ENCODE measurements around the gene RAD23B.
"Not testable (repeated sequence)": the region's sequence is repeated elsewhere in the genome, so short reads cannot be mapped to it uniquely, and the experiment has no call there.

Gene RAD23B

GRCh38 chr9:107295995-107296394 is 12.9 kb downstream of the RAD23B start:
- no peak for DNase-seq (ENCODE audit: extremely low read depth, insufficient read length)
- Histone ChIP-seq H3K27me3 (replicated peaks; ENCODE audit: control insufficient read depth, insufficient read depth, low read length) (no peaks in the 10 kb centered on the region), H3K4me3 (replicated peaks; ENCODE audit: low read depth, low read length) (no peak overlapping the region), H3K36me3 (ENCODE audit: control insufficient read depth, insufficient read depth, low read length) (no peaks in the 10 kb centered on the region)
- no peak for TF ChIP-seq CTCF (IDR thresholded peaks at IDR 0.05; ENCODE audit: insufficient read depth, low read length, poor library complexity, severe bottlenecking)

GRCh38 chr9:107296592-107296991 is 13.5 kb downstream of the RAD23B start:
- not testable (repeated sequence) for H3K36me3 ChIP-seq (ENCODE audit: control insufficient read depth, insufficient read depth, low read length); DNase-seq (ENCODE audit: extremely low read depth, insufficient read length); H3K4me3 ChIP-seq (replicated peaks; ENCODE audit: low read depth, low read length); H3K27me3 ChIP-seq (replicated peaks; ENCODE audit: control insufficient read depth, insufficient read depth, low read length)

GRCh38 chr9:107299437-107299836 is 16.4 kb downstream of the RAD23B start:
- no peak for DNase-seq (ENCODE audit: extremely low read depth, insufficient read length)
- Histone ChIP-seq H3K4me3 (replicated peaks; ENCODE audit: low read depth, low read length) (no peak overlapping the region), H3K36me3 (ENCODE audit: control insufficient read depth, insufficient read depth, low read length) (no peaks in the 10 kb centered on the region), H3K27me3 (replicated peaks; ENCODE audit: control insufficient read depth, insufficient read depth, low read length) (no peaks in the 10 kb centered on the region)
- TF ChIP-seq CTCF (IDR thresholded peaks at IDR 0.05; ENCODE audit: insufficient read depth, low read length, poor library complexity, severe bottlenecking), result no peak

- DNase-seq (ENCODE audit: extremely low read depth, insufficient read length), result no peak
- Histone ChIP-seq H3K4me3 (replicated peaks; ENCODE audit: low read depth, low read length) (no peak overlapping the region), H3K27me3 (replicated peaks; ENCODE audit: control insufficient read depth, insufficient read depth, low read length) (no peaks in the 10 kb centered on the region), H3K36me3 (ENCODE audit: control insufficient read depth, insufficient read depth, low read length) (peaks cover 8% of the 10 kb centered on the region)
- TF ChIP-seq CTCF (IDR thresholded peaks at IDR 0.05; ENCODE audit: insufficient read depth, low read length, poor library complexity, severe bottlenecking), result no peak
Observed at GRCh38 chr9:107306308-107306707, 23.2 kb downstream of the RAD23B start.

- Histone ChIP-seq H3K36me3 (ENCODE audit: control insufficient read depth, insufficient read depth, low read length) (peaks cover 13% of the 10 kb centered on the region), H3K4me3 (replicated peaks; ENCODE audit: low read depth, low read length) (no peak overlapping the region), H3K27me3 (replicated peaks; ENCODE audit: control insufficient read depth, insufficient read depth, low read length) (no peaks in the 10 kb centered on the region)
- no peak for TF ChIP-seq CTCF (IDR thresholded peaks at IDR 0.05; ENCODE audit: insufficient read depth, low read length, poor library complexity, severe bottlenecking)
- DNase-seq (ENCODE audit: extremely low read depth, insufficient read length), result no peak
Observed at GRCh38 chr9:107307331-107307730, 24.3 kb downstream of the RAD23B start.

GRCh38 chr9:107308461-107308860 is 25.4 kb downstream of the RAD23B start:
- no peak for TF ChIP-seq CTCF (IDR thresholded peaks at IDR 0.05; ENCODE audit: insufficient read depth, low read length, poor library complexity, severe bottlenecking)
- H3K27me3 ChIP-seq (replicated peaks; ENCODE audit: control insufficient read depth, insufficient read depth, low read length), result no peaks in the 10 kb centered on the region
- H3K36me3 ChIP-seq (ENCODE audit: control insufficient read depth, insufficient read depth, low read length), result peaks cover 17% of the 10 kb centered on the region
- H3K4me3 ChIP-seq (replicated peaks; ENCODE audit: low read depth, low read length), result no peak overlapping the region
- no peak for DNase-seq (ENCODE audit: extremely low read depth, insufficient read length)

Data from GM06990 (cell line).